ENCODE results near the gene UBASH3B.

UBASH3B gene

DNA sequence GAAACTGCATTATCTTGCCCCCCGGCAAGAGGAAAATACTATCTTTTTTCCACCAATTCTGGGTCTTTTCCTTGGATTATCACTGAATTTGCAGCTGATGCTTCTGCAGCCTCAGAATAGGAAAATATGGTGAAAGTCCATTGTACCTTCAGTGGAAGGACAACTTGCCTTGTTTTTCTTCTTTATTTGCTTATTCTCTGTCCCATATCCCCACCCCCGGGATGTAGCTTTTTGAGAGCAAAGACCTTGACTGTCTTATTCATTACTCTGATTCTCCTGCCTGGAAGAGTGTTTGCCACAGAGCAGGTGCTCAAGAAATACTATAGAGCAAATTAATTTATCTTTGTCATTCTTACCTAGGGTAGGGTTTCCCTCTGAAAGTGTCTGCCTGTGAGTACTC, 29.5 kb downstream of the UBASH3B start:
- TF ChIP-seq FOXA1 (IDR thresholded peaks at IDR 0.05) = no peak
- TF ChIP-seq CTBP1 (IDR thresholded peaks at IDR 0.05; ENCODE audit: borderline replicate concordance) = no peak
- no peak for TF ChIP-seq LEF1 (IDR thresholded peaks at IDR 0.05; ENCODE audit: borderline replicate concordance)
- no peak for TF ChIP-seq SUZ12 (IDR thresholded peaks at IDR 0.05)
- TF ChIP-seq ZNF384 (IDR thresholded peaks at IDR 0.05) = no peak
- TF ChIP-seq ARNT (IDR thresholded peaks at IDR 0.05) = no peak
- TF ChIP-seq FOXM1 (IDR thresholded peaks at IDR 0.05; ENCODE audit: borderline replicate concordance) = no peak
- TF ChIP-seq BHLHE40 (IDR thresholded peaks at IDR 0.05; ENCODE audit: borderline replicate concordance) = no peak
- no peak for TF ChIP-seq NFRKB (IDR thresholded peaks at IDR 0.05)
- TF ChIP-seq ELF4 (IDR thresholded peaks at IDR 0.05) = no peak
- TF ChIP-seq HDGF (IDR thresholded peaks at IDR 0.05; ENCODE audit: borderline replicate concordance) = no peak
- no peak for TF ChIP-seq L3MBTL2 (conservative IDR thresholded peaks at IDR 0.05)
- TF ChIP-seq, protein P1, sequence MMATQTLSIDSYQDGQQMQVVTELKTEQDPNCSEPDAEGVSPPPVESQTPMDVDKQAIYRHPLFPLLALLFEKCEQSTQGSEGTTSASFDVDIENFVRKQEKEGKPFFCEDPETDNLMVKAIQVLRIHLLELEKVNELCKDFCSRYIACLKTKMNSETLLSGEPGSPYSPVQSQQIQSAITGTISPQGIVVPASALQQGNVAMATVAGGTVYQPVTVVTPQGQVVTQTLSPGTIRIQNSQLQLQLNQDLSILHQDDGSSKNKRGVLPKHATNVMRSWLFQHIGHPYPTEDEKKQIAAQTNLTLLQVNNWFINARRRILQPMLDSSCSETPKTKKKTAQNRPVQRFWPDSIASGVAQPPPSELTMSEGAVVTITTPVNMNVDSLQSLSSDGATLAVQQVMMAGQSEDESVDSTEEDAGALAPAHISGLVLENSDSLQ (IDR thresholded peaks at IDR 0.05) = no peak
- no peak for TF ChIP-seq SP1 (IDR thresholded peaks at IDR 0.05)
- TF ChIP-seq TARDBP (IDR thresholded peaks at IDR 0.05) = no peak
- TF ChIP-seq FOXK2 (IDR thresholded peaks at IDR 0.05) = no peak
- DNase-seq (ENCODE audit: extremely low spot score) = no peak
- ChIA-PET CTCF (interaction anchor here (0.7 kb wide), 1 partner anchor 28 kb away, joined by 3 read pairs; no protein-coding TSS in a partner anchor), POLR2A (no interaction called here)

DNA sequence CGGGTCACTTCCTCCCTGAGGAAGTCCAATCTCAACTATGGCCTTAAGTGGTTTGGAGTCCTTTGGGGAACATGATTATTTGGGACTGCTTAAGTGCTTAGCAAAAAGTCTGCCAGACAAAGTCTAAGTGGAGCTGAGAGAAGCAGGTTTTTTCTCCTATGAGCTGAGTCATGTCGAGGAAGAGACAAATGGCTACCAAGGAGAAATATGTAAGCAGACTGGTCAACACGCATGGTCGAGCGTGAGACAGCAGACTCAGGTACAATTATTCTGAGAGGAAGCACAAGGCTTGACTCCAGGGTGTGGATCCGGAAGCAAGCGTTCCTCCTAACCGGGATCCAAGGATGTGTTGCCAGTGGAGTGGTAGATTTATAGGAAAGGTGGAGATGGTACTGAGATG, 30.6 kb downstream of the UBASH3B start:
- DNase-seq (ENCODE audit: extremely low spot score) = no peak
- no peak for TF ChIP-seq SP1 (IDR thresholded peaks at IDR 0.05)
- no peak for TF ChIP-seq TARDBP (IDR thresholded peaks at IDR 0.05)
- no peak for TF ChIP-seq FOXK2 (IDR thresholded peaks at IDR 0.05)
- no peak for TF ChIP-seq CTBP1 (IDR thresholded peaks at IDR 0.05; ENCODE audit: borderline replicate concordance)
- TF ChIP-seq FOXA1 (IDR thresholded peaks at IDR 0.05) = no peak
- TF ChIP-seq LEF1 (IDR thresholded peaks at IDR 0.05; ENCODE audit: borderline replicate concordance) = no peak
- no peak for TF ChIP-seq L3MBTL2 (conservative IDR thresholded peaks at IDR 0.05)
- no peak for TF ChIP-seq SUZ12 (IDR thresholded peaks at IDR 0.05)
- no peak for TF ChIP-seq ZNF384 (IDR thresholded peaks at IDR 0.05)
- no peak for TF ChIP-seq NFRKB (IDR thresholded peaks at IDR 0.05)
- no peak for TF ChIP-seq BHLHE40 (IDR thresholded peaks at IDR 0.05; ENCODE audit: borderline replicate concordance)
- no peak for TF ChIP-seq ELF4 (IDR thresholded peaks at IDR 0.05)
- no peak for TF ChIP-seq HDGF (IDR thresholded peaks at IDR 0.05; ENCODE audit: borderline replicate concordance)
- TF ChIP-seq ARNT (IDR thresholded peaks at IDR 0.05) = no peak
- CTCF ChIA-PET = no interaction called here
- POLR2A ChIA-PET = no interaction called here

DNA sequence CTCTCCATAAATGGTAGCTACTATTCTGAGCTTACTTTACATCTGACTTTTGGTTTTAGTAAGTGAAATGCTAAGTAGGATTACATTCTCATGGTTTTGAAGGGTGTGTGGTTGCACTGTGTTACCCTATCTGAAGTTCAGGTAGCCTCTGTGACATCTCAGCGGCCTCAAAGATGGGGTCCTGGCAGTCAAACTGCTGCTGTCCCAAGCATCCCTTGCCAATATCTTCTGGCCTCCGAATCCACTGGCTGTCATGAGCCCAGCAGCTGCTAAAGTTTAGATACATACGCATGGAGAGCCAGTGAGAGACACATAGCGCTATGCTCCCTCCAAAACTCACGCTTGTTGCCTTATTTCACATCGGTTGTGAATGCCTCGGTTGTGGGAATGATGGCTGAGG, 34.9 kb downstream of the UBASH3B start:
- ChIA-PET POLR2A (interaction anchor here (0.6 kb wide), 1 partner anchor 29 kb away, joined by 3 read pairs; no protein-coding TSS in a partner anchor), CTCF (interaction anchor here (0.6 kb wide), 1 partner anchor 23 kb away, joined by 4 read pairs; no protein-coding TSS in a partner anchor)
- TF ChIP-seq ARNT (IDR thresholded peaks at IDR 0.05) = no peak
- no peak for TF ChIP-seq L3MBTL2 (conservative IDR thresholded peaks at IDR 0.05)
- no peak for TF ChIP-seq NFRKB (IDR thresholded peaks at IDR 0.05)
- no peak for TF ChIP-seq HDGF (IDR thresholded peaks at IDR 0.05; ENCODE audit: borderline replicate concordance)
- no peak for TF ChIP-seq SUZ12 (IDR thresholded peaks at IDR 0.05)
- DNase-seq (ENCODE audit: extremely low spot score) = no peak

DNA sequence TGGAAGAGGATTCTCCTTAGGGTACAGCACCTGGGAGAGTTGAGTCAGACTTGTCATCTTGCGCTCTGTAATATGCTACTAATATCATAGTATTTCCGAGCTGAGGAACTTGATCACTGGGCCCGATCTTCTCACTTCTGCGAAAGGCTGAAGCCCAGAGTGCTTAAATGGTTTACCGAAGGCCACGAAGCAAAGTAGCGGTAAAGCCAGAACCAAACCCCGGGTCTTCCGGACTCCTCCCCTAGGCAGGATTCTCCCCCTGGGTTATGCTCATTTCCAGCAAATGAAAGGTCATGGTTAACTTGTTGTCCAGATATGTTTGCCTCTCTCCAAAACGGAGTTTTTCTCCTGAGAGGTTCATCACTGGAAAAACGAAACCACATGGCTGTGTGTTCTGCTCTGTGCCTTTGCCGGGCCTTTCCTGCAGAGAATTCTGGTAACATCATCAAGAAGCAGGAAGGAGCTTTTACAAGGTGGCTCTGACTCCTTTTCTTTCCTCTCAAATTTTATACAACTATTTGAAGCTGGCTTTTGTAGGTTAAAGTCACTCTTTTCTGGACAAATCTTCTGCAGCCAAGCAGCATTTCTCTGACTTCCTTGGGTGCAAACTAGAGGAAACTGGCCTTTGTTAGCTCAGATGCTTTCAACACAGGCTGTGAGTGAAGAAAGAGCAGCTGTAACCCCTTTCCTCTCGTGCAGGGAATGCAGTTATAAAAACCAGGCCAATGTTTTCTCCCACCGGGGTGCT, 35.5 kb downstream of the UBASH3B start:
- TF ChIP-seq HDGF (IDR thresholded peaks at IDR 0.05; ENCODE audit: borderline replicate concordance) (no peak), SUZ12 (IDR thresholded peaks at IDR 0.05) (no peak), CTBP1 (IDR thresholded peaks at IDR 0.05; ENCODE audit: borderline replicate concordance) (no peak), NFRKB (IDR thresholded peaks at IDR 0.05) (no peak), ELF4 (IDR thresholded peaks at IDR 0.05) (no peak), ZNF384 (IDR thresholded peaks at IDR 0.05) (no peak), SP1 (IDR thresholded peaks at IDR 0.05) (no peak), ARNT (IDR thresholded peaks at IDR 0.05) (no peak), FOXA1 (IDR thresholded peaks at IDR 0.05) (no peak), FOXM1 (IDR thresholded peaks at IDR 0.05; ENCODE audit: borderline replicate concordance) (no peak), LEF1 (IDR thresholded peaks at IDR 0.05; ENCODE audit: borderline replicate concordance) (no peak), BHLHE40 (IDR thresholded peaks at IDR 0.05; ENCODE audit: borderline replicate concordance) (no peak), FOXK2 (IDR thresholded peaks at IDR 0.05) (no peak), TARDBP (IDR thresholded peaks at IDR 0.05) (no peak), L3MBTL2 (conservative IDR thresholded peaks at IDR 0.05) (no peak)
- TF ChIP-seq, protein P1 (IDR thresholded peaks at IDR 0.05) = no peak
- ChIA-PET CTCF (interaction anchor here (0.6 kb wide), 1 partner anchor 22 kb away, joined by 4 read pairs; no protein-coding TSS in a partner anchor), POLR2A (interaction anchor here (0.6 kb wide), 1 partner anchor 30 kb away, joined by 3 read pairs; no protein-coding TSS in a partner anchor)
- DNase-seq (ENCODE audit: extremely low spot score) = no peak

DNA sequence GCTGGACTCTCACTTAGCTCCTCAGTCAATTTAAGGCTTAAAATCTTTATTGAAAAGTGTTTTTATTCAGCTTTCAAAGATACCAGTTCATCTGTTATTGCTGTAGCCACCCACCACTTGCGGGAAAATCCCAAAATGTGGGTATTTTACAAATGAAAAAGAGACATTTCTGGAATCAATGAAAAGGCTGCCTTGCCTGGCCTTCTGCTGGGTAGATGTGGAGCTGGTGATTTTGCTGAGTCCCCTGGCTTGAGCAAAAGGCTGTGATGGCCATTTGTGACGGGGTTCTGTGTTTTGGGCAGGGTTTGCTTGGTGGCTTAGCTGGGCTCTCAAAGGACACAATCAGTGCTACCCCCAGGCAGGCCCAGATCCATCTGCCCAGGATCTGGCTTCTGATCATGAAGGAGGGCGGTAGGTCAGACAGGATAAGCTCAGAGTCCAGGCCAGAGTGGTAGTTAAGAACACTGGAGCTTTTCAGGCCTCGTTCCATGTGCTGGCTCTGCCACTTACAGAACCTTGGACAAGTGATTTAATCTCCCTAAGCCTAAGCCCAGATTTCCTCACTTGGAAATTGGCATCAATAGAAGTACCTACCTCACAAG, 36.1 kb downstream of the UBASH3B start:
- CTCF ChIA-PET = no interaction called here
- DNase-seq (ENCODE audit: extremely low spot score) = no peak
- TF ChIP-seq LEF1 (IDR thresholded peaks at IDR 0.05; ENCODE audit: borderline replicate concordance) (no peak), SP1 (IDR thresholded peaks at IDR 0.05) (no peak), FOXM1 (IDR thresholded peaks at IDR 0.05; ENCODE audit: borderline replicate concordance) (no peak), FOXK2 (IDR thresholded peaks at IDR 0.05) (no peak), L3MBTL2 (conservative IDR thresholded peaks at IDR 0.05) (no peak), ARNT (IDR thresholded peaks at IDR 0.05) (no peak), TARDBP (IDR thresholded peaks at IDR 0.05) (no peak), CTBP1 (IDR thresholded peaks at IDR 0.05; ENCODE audit: borderline replicate concordance) (no peak), FOXA1 (IDR thresholded peaks at IDR 0.05) (no peak), NFRKB (IDR thresholded peaks at IDR 0.05) (no peak)
- POLR2A ChIA-PET = no interaction called here

DNA sequence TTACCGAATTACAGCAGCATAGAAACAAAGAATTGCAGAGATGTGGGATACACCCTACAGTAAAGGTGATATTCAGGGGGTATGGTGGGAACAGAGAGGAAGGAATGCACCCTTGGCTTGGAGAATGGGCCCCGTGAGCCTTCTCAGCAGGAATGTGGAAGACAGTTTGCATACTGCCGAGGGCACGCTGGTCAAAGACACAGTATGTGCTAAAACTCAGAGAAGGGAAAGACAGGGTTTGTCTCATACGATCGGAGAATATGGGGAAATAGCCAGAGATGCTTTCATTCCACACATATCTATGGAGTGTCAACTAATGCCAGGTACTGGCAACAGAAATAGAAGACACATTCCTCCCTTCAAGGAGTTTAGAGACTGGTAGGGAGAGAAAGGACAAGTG, 36.9 kb downstream of the UBASH3B start:
- ChIA-PET CTCF (no interaction called here), POLR2A (no interaction called here)

More for the DNA sequence above, 36.9 kb downstream of the UBASH3B start:
- no peak for DNase-seq (ENCODE audit: extremely low spot score)
- TF ChIP-seq BHLHE40 (IDR thresholded peaks at IDR 0.05; ENCODE audit: borderline replicate concordance) (no peak), ARNT (IDR thresholded peaks at IDR 0.05) (no peak), CTBP1 (IDR thresholded peaks at IDR 0.05; ENCODE audit: borderline replicate concordance) (no peak), FOXK2 (IDR thresholded peaks at IDR 0.05) (no peak), ELF4 (IDR thresholded peaks at IDR 0.05) (no peak), NFRKB (IDR thresholded peaks at IDR 0.05) (no peak), FOXA1 (IDR thresholded peaks at IDR 0.05) (no peak), HDGF (IDR thresholded peaks at IDR 0.05; ENCODE audit: borderline replicate concordance) (no peak), FOXM1 (IDR thresholded peaks at IDR 0.05; ENCODE audit: borderline replicate concordance) (no peak), ZNF384 (IDR thresholded peaks at IDR 0.05) (no peak), TARDBP (IDR thresholded peaks at IDR 0.05) (no peak), LEF1 (IDR thresholded peaks at IDR 0.05; ENCODE audit: borderline replicate concordance) (no peak), SUZ12 (IDR thresholded peaks at IDR 0.05) (no peak), L3MBTL2 (conservative IDR thresholded peaks at IDR 0.05) (no peak), SP1 (IDR thresholded peaks at IDR 0.05) (no peak)
- TF ChIP-seq, protein P1 (IDR thresholded peaks at IDR 0.05) = no peak

Data from HEK293T (cell line).